NCI-H748 treated with DMSO at 0.1 percent for 48 hours (cell line): ENCODE data around the gene CDC14B.
"Not testable (repeated sequence)": the region's sequence is repeated elsewhere in the genome, so short reads cannot be mapped to it uniquely, and the experiment has no call there.

Experiments used
- DNase-seq: peaks from one replicate; lab custom pipeline; 2025; lab: John Stamatoyannopoulos, UW

Gene CDC14B

DNA sequence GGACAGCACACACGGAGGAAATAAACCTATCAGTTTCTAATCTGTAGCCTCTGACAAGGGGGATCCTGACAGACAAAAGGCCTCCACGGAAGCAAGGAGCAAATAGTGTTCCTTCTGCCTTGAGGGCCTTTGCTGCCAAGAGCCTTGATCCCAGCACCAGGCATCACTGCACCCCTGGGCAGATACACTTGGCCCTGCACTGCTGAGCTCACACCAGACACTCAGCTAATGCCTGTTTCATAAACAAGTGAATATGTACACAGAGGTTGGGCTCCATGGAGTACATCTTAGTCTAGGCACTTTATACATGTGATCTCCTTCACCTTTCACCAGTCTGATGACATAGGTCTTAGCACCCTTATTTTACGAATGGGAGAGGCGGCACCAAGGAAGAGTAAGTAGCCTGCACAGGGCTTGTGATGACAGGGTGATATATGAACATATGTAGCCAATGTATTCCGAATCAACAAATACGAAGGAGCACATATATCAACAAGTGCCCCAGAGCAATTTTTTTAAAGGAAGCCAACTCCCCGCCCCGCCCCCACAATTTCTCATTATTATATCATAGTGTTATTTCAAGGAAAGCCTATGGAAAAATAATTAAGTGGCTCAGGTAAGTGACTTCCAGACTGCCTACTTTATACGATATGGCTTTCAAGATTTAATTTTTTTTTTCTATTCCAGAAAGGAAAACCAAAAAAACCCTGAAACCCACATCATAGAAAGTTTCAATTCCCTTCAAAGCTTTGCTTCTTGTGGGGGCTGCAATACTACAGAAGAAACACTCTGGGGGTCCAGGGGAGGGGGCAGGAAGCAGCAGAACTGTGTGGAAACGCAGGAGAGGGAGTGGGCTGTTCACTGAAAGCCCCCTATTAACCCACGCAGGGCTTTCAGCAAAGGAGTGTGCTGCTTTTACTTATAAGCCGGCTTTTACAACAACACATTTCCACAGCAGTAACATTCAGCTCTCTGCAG lies 32.0 kb downstream of the CDC14B start:
- DNase-seq: no peak

DNA sequence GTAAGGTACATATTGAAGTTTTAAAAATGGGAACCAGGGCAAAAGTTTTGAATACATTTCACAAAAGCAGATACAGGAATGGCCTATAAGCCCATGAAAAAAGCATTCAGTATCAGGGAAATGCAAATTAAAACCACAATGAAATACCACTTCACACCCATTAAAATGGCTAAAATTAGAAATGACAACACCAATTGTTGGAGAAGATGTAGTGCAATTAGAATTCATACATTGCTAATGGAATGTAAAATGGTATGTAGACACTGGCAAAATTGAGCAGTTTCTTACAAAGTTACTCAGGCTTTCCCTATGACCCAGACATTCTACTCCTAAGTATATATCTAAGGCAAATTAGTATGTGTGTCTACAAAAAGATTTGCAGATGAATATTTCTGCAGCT lies 34.2 kb downstream of the CDC14B start:
- no peak for DNase-seq

DNA sequence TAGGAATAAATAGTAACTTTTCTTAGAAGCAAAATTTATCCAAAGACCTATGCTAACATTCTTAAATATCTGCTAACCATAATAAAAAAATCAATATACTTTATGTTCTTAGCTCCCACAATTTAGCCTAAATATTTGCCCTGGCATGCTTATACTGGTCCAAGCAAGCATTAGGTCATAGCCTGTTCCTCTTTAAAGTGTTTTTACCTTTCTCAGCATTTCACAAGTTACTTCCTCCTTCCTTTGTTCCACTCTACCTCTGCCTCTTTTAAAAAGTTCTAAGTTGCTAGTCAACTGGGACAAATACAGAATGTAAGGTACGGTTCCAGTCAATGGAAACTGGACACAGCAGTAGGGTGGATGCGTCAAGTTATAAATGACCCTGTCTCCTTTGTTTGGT lies 37.4 kb downstream of the CDC14B start:
- DNase-seq: not testable (repeated sequence)

DNA sequence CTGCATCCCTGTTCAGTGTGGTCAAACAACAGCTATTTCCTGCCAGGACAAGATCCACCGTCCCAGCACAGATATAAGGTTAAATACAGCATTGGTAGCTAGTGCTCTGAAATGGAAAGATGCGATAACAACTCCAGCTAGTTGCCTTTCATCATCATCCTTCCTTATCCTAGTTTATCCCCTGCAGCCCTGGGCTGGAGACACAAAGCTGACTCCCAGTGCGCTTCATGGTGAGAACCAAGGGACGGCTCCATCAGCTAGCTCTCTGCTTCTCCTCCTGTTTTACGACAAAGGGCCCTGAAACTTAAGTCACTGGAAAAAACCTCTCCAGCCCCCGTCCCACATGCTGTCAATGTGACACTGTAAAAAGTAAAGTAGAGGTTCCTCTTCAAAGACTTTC lies 37.9 kb downstream of the CDC14B start:
- DNase-seq: no peak

- no peak for DNase-seq
Observed at GRCh38 chr9:96581301-96581700, 38.3 kb downstream of the CDC14B start.

GRCh38 chr9:96574931-96575351 lies 44.7 kb downstream of the CDC14B start:
- no peak for DNase-seq

DNA sequence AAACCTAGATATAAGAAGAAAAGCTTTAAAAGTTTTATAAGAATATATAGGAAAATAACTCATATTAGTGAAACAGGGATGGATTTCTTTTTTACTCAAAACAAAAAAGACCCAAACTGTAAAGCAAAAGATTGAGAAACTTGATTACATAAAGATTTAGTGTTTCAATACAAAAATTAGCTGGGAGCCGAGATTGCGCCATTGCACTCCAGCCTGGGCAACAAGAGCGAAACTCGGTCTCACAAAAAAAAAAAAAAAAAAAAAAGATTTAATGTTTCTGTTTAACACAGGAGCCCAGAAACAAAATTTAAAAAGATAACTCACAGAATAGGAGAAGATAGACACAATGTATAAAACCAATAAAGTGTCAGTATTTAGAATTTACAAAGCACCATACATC lies 45.2 kb downstream of the CDC14B start:
- DNase-seq: no peak

- DNase-seq: no peak
Observed at GRCh38 chr9:96567203-96567700, 52.4 kb downstream of the CDC14B start.

- DNase-seq: no peak
Observed at GRCh38 chr9:96566498-96567202, 53.0 kb downstream of the CDC14B start.

GRCh38 chr9:96565671-96566497 lies 53.8 kb downstream of the CDC14B start:
- no peak for DNase-seq

- no peak for DNase-seq
Observed at GRCh38 chr9:96564217-96564616, 55.4 kb downstream of the CDC14B start.

DNA sequence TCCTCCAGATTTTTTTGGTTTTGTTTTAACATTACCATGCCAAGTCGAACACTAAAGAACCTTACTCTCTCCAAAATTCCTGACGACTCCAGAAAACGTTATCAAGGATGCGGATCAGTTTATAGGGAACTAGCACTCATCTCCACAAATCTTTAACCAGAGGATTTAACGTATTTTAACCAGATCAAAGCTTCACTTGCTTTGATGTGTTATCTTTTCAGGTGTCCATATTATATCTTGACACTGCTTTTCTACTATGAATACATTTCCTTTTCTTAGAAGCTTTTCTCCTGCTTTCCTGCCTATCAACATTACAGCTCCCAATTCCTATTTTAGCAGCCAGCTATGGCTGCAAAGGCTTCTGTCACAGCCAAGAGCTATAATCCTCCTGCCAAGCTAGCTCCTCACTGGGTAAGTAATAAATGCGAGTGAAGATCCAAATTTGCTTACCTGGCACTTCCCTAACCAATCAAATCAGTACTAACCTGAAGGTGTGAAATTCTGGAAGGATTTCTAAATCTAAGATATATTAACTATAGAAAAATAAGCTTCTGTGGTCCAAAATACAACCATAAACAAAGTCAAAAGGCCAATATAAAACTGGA lies 60.2 kb downstream of the CDC14B start:
- DNase-seq: no peak

DNA sequence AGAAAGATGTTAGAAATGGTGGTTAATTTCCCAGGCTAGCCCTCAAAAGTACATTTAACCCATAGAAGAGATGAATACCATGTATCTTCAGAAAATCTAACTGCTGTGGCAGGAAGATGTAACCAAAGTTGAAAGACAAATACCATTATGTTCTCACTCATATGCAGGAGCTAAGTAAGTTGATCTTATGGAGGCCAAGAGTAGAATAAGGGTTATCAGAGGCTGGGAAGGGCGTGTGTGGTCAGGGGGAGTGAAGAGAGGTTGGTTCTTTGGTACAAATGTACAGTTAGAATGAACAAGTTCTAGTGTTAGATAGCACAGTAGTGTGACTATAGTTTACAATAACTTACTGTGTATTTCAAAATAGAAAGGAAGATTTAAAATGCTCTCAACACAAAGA lies 61.7 kb downstream of the CDC14B start:
- DNase-seq: no peak

DNA sequence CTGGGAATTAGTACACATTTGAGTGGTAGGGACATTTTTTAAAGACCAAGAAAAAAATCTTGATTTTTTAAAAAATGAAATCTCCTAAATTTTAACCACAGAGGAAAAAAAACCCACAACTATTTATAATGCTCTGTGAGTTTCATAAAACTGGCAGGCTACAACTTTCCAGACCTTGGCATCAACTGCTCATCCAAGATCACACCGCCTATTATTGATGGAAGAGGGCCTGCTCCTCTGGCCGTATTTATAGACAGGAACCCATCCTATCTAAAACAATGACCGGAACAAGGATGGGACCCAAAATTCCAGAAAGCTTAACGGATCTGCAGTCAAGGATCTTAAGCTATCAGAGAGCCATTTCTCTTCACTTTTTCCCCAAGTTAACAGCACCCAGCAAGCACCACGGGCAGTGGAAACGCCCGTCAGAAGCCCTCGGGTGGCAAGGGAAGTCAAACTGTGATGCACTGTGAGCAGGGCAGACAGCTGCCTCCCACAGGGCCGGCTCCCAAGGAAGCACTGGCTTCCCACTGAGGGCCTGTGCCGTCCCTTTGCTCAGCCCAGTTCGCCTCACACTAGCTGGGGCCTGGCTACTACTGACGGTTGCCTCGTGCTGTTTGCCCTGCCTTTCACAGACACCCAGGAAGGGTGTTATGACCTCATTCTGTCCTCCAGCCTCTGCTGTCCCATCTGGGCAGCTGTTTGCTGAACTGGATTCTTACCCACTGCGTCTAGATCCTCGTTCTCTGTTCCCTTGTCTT lies 62.8 kb downstream of the CDC14B start:
- no peak for DNase-seq

DNA sequence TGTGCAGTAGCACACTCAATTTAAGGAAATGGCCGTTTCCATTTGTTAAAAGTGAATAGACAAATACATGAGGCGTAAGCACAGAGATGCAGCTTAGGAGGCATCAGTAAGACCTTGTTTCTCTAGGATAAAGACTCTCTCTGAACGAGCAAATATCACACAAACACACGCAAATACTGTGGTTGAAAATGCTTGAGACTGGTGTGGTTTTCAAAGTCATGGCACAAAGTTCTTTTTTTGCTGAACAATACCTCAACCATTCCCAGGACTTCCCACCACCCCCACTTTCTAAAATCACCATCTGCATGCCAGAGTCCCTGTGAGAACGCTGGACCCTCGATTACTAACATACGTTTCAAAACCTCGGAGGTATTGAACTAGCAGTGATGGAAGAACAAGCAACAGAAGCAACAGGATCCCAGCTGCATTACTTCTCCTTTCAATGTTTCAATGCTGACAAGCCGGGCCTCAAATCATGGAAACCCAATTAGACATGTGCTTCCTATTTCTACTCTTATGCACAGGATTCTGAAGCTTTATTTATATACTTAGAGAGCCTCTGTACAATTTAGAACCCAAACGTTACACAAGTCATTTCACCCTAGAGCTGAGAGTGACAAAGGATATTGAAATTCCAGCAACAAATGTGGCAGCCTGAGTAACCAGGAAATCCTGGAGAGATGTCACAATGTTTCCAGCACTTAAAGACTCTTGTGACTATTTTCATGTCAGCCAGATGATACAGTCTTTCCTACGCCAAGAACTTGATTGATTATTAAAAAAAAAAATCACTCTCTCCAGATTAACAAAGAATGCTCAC lies 63.9 kb downstream of the CDC14B start:
- no peak for DNase-seq

- no peak for DNase-seq
Observed at GRCh38 chr9:96554801-96555566, 64.7 kb downstream of the CDC14B start.

DNA sequence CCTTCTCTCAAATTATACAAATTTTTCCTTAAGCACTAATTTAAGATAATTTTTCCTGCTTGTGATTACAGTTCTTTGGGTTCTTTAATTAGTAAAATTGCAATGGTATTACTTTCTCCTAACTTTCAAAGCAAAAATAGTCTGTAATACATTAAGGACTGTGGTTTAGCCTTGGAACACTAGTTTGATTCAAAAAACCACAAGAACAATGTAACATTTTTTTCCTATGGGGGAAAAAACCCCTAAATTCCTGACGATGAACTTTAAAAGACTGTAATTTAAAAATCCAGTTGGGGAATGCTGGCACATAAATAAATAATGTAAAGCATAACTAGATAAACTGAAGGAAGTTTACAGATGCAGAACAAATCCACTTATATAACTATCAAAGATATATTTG lies 65.3 kb downstream of the CDC14B start:
- DNase-seq: no peak

GRCh38 chr9:96553070-96553469 lies 66.6 kb downstream of the CDC14B start:
- no peak for DNase-seq

DNA sequence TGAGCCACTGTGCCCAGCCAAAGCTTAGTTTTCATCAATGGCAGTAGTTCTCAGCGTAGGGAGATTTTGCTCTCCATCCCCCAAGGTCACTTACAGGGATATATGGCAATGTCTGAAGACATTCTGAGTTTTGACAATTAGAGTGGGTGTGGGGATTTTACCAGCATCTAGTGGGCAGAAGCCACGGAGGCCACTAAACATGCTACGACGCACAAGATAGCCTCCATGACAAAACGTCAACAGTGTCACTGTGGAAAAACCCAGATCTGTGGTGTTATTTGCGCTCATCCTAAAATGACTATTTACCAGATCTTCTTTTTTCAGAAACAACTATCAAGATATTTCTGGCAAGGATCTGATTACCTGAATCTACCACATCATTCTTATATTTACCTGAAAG lies 68.2 kb downstream of the CDC14B start:
- DNase-seq: no peak
